ENCODE measurements around the gene TSGA10IP. TPM values are rescaled to one million over a fixed set of nuclear protein-coding genes. Genes with fewer than 3 reads are reported as not detected.

TSGA10IP gene
- total and polyA plus RNA-seq, 2 donors (not counting 1 experiment from before 2014, with no cell fraction given): not detected

- Histone ChIP-seq H3K27ac (ENCODE audit: low read length in 2 of 2) (no peak overlapping the region), H3K4me1 (ENCODE audit: control insufficient read depth in 2 of 2, insufficient read depth in 2 of 2, low read length in 2 of 2) (peaks cover 17 to 20% of the 10 kb centered on the region in 2 donors), H3K9me3 (ENCODE audit: control extremely low read depth in 1 of 3, control insufficient read depth in 2 of 3, insufficient read depth in 1 of 3, low read length in 2 of 3) (peaks cover 0 to 3% (median 0%) of the 10 kb centered on the region in 3 donors), H3K4me2 (replicated peaks; ENCODE audit: low read depth, low read length, poor library complexity, severe bottlenecking) (no peak overlapping the region), H3K79me2 (ENCODE audit: control insufficient read depth, insufficient read depth, low read length) (no peaks in the 10 kb centered on the region), H3K9ac (ENCODE audit: low read length) (no peak overlapping the region), H3K27me3 (replicated peaks in 1 of 4; ENCODE audit: control extremely low read depth in 1 of 4, control insufficient read depth in 3 of 4, insufficient read depth in 4 of 4, low read length in 3 of 4) (no peaks in the 10 kb centered on the region), H3K4me3 (ENCODE audit: control extremely low read depth in 1 of 5, extremely low read depth in 1 of 5, insufficient read depth in 1 of 5, low read depth in 2 of 5, low read length in 4 of 5) (no peak overlapping the region), H2AFZ (ENCODE audit: insufficient read depth, low read depth, low read length, poor library complexity, severe bottlenecking) (no peak overlapping the region), H4K20me1 (ENCODE audit: control insufficient read depth, insufficient read depth, low read length, poor library complexity, severe bottlenecking) (no peaks in the 10 kb centered on the region), H3K36me3 (replicated peaks in 1 of 2; ENCODE audit: control extremely low read depth in 1 of 2, control insufficient read depth in 1 of 2, extremely low read depth in 1 of 2, insufficient read depth in 2 of 2, low read length in 1 of 2) (no peaks in the 10 kb centered on the region)
- no peaks in the 10 kb centered on the region for H3K9me3 Mint-ChIP-seq (ENCODE audit: insufficient read depth)
- no peak overlapping the region for H3K4me3 Mint-ChIP-seq
- no peak overlapping the region for H3K27ac Mint-ChIP-seq
- ChIA-PET POLR2A (no interaction called here), CTCF (no interaction called here)
- WGBS (ENCODE audit: insufficient coverage): 97% methylated on average over 17 of the region's 20 CpGs
- no peak for TF ChIP-seq EZH2 (IDR thresholded peaks at IDR 0.05; ENCODE audit: borderline replicate concordance, insufficient read depth, low read depth, low read length, poor library complexity, severe bottlenecking)
- TF ChIP-seq, protein P1, sequence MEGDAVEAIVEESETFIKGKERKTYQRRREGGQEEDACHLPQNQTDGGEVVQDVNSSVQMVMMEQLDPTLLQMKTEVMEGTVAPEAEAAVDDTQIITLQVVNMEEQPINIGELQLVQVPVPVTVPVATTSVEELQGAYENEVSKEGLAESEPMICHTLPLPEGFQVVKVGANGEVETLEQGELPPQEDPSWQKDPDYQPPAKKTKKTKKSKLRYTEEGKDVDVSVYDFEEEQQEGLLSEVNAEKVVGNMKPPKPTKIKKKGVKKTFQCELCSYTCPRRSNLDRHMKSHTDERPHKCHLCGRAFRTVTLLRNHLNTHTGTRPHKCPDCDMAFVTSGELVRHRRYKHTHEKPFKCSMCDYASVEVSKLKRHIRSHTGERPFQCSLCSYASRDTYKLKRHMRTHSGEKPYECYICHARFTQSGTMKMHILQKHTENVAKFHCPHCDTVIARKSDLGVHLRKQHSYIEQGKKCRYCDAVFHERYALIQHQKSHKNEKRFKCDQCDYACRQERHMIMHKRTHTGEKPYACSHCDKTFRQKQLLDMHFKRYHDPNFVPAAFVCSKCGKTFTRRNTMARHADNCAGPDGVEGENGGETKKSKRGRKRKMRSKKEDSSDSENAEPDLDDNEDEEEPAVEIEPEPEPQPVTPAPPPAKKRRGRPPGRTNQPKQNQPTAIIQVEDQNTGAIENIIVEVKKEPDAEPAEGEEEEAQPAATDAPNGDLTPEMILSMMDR (IDR thresholded peaks at IDR 0.05): no peak
- ATAC-seq (ENCODE audit: low read depth) (no peak), DNase-seq (no peak)
- intact Hi-C loops (cut with micrococcal nuclease): no loop called here
- peaks cover 7% of the 10 kb centered on the region for H3K27me3 Mint-ChIP-seq
- H3K4me1 Mint-ChIP-seq: peaks cover 21% of the 10 kb centered on the region
Observed at GRCh38 chr11:65953471-65953870, 8.2 kb downstream of the TSGA10IP start.

- Mint-ChIP-seq H3K4me3 (no peak overlapping the region), H3K27ac (no peak overlapping the region), H3K4me1 (peaks cover 24% of the 10 kb centered on the region), H3K9me3 (ENCODE audit: insufficient read depth) (no peaks in the 10 kb centered on the region), H3K27me3 (peaks cover 3% of the 10 kb centered on the region)
- no peaks in the 10 kb centered on the region for H4K20me1 ChIP-seq (ENCODE audit: control insufficient read depth, insufficient read depth, low read length, poor library complexity, severe bottlenecking)
- H3K36me3 ChIP-seq (replicated peaks in 1 of 2; ENCODE audit: control extremely low read depth in 1 of 2, control insufficient read depth in 1 of 2, extremely low read depth in 1 of 2, insufficient read depth in 2 of 2, low read length in 1 of 2): no peaks in the 10 kb centered on the region
- DNase-seq (no peak), ATAC-seq (ENCODE audit: low read depth) (no peak)
- peaks cover 17 to 20% of the 10 kb centered on the region in 2 donors for H3K4me1 ChIP-seq (ENCODE audit: control insufficient read depth in 2 of 2, insufficient read depth in 2 of 2, low read length in 2 of 2)
- CTCF ChIA-PET: interaction anchor here (1.5 kb wide), 1 partner anchor 65 kb away, joined by 3 read pairs; the partner anchor contains the start of gene CCDC85B
- peaks cover 0 to 3% (median 0%) of the 10 kb centered on the region in 3 donors for H3K9me3 ChIP-seq (ENCODE audit: control extremely low read depth in 1 of 3, control insufficient read depth in 2 of 3, insufficient read depth in 1 of 3, low read length in 2 of 3)
- H3K27ac ChIP-seq (ENCODE audit: low read length in 2 of 2): no peak overlapping the region
- no peak overlapping the region for H3K9ac ChIP-seq (ENCODE audit: low read length)
- no peak overlapping the region for H3K4me3 ChIP-seq (ENCODE audit: control extremely low read depth in 1 of 5, extremely low read depth in 1 of 5, insufficient read depth in 1 of 5, low read depth in 2 of 5, low read length in 4 of 5)
- H3K4me2 ChIP-seq (replicated peaks; ENCODE audit: low read depth, low read length, poor library complexity, severe bottlenecking): no peak overlapping the region
- intact Hi-C loops (cut with micrococcal nuclease): no loop called here
- no peaks in the 10 kb centered on the region for H3K79me2 ChIP-seq (ENCODE audit: control insufficient read depth, insufficient read depth, low read length)
- POLR2A ChIA-PET: interaction anchor here (1.1 kb wide), 1 partner anchor 65 kb away, joined by 3 read pairs; no protein-coding TSS in a partner anchor
- no peak overlapping the region for H2AFZ ChIP-seq (ENCODE audit: insufficient read depth, low read depth, low read length, poor library complexity, severe bottlenecking)
- no peak for TF ChIP-seq EZH2 (IDR thresholded peaks at IDR 0.05; ENCODE audit: borderline replicate concordance, insufficient read depth, low read depth, low read length, poor library complexity, severe bottlenecking)
- TF ChIP-seq, protein P1 (IDR thresholded peaks at IDR 0.05): no peak
- WGBS (ENCODE audit: insufficient coverage): 90% methylated on average over 5 of the region's 8 CpGs
- H3K27me3 ChIP-seq (replicated peaks in 1 of 4; ENCODE audit: control extremely low read depth in 1 of 4, control insufficient read depth in 3 of 4, insufficient read depth in 4 of 4, low read length in 3 of 4): no peaks in the 10 kb centered on the region
Observed at GRCh38 chr11:65954771-65955170, 9.5 kb downstream of the TSGA10IP start.

All from B cell (primary cell).